ENCODE results near the gene NAV1. TPM values are rescaled to one million over a fixed set of nuclear protein-coding genes. Genes with fewer than 3 reads are reported as not detected.

Gene NAV1
- total RNA-seq, 1 donor from 2014 or later: 36.1 TPM

GRCh38 chr1:201586806-201587205 lies 47.9 kb downstream of the NAV1 start:
- no peak for DNase-seq (ENCODE audit: low spot score)

GRCh38 chr1:201587729-201588128 lies 48.8 kb downstream of the NAV1 start:
- no peak for DNase-seq (ENCODE audit: low spot score)

Other genes with a start within 250 kb of the NAV1 start
- gene TNNT2, start 161.4 kb upstream of the NAV1 start, total RNA-seq (ENCODE audit: insufficient read depth, low replicate concordance): 2.6 TPM
- 8.2 TPM for gene LAD1, start 139.8 kb upstream of the NAV1 start, total RNA-seq (ENCODE audit: insufficient read depth, low replicate concordance)
- 3.6 TPM for gene TNNI1, start 117.4 kb upstream of the NAV1 start, total RNA-seq (ENCODE audit: insufficient read depth, low replicate concordance)
- 77.0 TPM for gene PHLDA3, start 69.9 kb upstream of the NAV1 start, total RNA-seq (ENCODE audit: insufficient read depth, low replicate concordance)
- gene CSRP1, start 32.0 kb upstream of the NAV1 start, total RNA-seq (ENCODE audit: insufficient read depth, low replicate concordance): 2,591 TPM

Data from umbilical cord (tissue), 2 donors.